KG1 (cell line): ENCODE measurements around the gene KCNMA1.

Experiments
- DNase-seq: peaks from one replicate; lab custom pipeline; 2025; lab: John Stamatoyannopoulos, UW

KCNMA1 gene

DNA sequence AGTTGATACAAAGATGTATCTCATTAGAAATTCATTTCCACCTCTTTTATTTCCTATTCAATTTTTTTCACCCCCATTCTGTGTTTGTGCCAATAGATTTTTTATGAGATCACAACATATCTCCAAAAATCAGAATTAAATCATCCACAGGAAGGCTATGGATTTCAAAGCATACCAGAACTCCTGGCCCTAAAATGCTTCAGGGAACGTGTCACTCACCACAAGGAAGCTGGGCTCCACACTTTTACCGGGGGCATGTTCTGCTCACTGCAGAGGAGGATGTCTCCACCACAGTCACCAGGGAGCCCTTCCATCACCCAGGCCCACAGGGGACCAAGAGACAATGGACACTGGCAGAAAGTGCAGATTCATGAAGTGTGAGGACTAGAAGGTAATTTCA, 456.8 kb downstream of the KCNMA1 start:
- DNase-seq, result no peak

DNA sequence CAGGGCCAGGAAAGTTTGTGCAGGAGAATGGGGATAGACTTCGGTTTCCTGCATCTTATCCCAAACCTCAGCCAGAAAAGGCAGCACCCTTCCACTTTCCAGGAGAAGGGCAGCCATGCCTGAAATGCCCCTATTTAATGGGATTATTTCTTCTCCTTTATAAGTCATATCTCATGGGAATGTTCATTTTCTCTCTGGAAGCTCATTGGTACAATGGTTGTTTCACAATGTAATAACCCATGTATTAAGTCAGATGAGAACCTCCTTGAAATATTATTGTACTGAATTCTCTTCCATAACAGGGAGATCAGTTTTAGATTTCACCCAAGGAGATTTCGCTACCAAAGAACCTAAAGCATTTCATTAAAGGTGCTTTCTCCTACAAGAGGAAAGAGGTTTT, 457.5 kb downstream of the KCNMA1 start:
- no peak for DNase-seq

DNA sequence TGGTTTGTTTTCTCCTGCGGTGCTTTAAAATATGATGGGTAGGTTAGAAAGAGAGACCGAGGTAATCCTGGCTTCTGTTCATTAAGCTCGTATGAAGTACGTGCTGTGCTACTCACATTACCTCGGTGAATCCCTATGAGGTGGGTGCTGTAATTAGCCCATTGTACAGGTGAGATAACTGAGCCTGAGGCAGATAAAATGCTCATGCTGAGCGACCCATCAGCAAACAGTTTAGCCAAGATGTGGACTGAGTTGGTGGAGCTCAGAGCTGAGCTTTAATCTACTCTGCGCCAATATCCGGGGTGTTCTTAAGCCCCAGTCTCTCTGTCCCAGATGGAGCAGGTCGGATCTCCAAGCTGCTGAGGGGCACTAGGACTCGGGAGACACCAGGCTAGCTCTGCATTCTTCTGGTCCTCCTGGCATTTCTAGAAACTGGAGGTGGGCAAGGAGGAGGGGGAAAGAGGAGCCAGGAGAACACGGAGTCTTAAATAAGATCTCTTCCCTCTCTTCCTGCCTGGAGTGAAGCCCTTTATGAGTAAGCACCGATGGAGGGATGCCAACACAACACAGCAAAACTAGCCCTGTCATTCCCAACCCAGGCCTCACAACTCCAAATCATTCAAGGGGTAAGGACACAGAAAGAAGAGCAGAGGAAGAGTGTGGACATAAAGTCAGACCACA, 458.5 kb downstream of the KCNMA1 start:
- DNase-seq, result no peak

DNA sequence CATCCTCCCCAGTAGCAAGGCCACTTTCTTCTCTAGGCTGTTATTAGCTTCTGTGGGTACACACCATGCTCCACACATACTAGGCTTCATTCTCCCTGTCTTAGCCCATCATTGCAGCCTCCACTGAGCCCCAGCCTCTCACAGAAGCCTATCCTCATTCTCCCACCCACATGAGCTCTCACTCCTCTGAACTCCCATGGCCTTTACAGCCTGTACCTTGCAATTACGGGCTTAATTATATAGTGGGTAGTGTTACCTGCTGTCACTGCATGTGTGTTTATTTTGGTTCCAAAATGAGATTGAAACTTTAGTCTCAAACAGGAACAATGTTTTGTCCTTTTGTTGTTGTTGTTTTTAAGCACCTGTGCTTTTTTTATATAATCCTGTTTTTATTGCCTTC, 460.0 kb downstream of the KCNMA1 start:
- no peak for DNase-seq

DNA sequence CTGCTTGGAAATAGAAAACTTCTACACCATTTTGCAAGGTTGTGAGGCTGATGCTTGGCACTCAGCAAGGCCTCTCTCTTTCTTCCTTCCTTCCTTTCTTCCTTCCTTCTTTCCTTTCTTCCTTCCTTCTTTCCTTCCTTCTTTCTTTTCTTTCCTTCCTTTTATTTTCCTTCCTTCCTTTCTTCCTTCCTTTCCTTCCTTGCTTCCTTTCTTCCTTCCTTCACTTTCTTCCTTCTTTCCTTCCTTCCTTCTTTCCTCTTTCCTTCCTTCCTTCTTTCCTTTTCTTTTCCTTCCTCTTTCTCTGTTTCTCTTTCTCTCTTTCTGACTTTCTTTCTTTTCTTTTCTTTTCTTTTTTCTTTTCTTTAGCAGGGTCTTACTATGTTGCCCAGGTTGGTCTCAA, 460.4 kb downstream of the KCNMA1 start:
- no peak for DNase-seq

DNA sequence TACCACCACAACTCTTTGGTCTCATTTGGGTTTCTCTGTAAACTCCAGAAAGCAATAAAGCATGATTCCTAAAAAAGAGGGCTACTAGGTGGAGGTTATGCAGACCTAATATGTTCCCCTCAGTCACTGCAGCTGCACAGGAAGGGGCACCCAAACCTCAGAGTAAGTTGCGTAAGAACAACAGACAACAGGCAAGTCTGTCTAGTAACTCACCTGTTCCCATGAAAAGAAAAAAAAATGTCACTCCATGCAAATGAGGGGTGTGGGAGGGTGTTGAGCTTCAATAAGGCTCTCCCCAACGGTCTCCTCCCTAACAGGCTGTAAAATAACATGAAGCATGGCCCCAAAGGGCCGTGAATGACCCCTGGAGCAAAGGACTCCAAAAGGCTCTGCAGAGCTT, 461.4 kb downstream of the KCNMA1 start:
- no peak for DNase-seq

DNA sequence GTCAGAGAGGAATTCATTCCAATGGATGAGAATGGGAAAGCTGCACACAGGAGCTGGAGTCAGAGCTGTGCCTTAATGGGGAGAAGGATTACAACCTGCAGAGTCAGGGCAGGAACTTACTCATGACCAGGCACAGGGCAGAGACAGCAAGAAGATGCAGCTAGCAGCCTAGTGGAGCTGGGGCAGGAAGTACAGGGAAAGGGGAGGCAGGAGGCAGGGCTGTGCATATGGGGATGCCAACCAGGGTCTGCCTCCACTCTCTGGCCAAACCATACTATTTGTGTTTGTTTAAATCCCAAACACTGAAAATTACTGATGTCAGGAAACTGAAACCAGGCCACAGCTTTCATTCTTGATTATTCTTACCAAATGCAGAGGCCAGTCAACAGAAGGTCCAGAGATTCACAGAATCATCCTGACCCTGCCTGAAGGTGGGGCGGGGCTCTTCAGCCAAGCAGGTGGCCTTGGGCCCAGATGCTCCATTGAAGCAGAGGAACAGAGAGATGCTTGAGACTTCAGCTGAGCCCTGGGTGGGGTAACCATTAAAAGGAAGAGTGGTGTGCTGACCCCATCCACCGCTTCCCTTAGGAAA, 461.9 kb downstream of the KCNMA1 start:
- DNase-seq, result no peak

DNA sequence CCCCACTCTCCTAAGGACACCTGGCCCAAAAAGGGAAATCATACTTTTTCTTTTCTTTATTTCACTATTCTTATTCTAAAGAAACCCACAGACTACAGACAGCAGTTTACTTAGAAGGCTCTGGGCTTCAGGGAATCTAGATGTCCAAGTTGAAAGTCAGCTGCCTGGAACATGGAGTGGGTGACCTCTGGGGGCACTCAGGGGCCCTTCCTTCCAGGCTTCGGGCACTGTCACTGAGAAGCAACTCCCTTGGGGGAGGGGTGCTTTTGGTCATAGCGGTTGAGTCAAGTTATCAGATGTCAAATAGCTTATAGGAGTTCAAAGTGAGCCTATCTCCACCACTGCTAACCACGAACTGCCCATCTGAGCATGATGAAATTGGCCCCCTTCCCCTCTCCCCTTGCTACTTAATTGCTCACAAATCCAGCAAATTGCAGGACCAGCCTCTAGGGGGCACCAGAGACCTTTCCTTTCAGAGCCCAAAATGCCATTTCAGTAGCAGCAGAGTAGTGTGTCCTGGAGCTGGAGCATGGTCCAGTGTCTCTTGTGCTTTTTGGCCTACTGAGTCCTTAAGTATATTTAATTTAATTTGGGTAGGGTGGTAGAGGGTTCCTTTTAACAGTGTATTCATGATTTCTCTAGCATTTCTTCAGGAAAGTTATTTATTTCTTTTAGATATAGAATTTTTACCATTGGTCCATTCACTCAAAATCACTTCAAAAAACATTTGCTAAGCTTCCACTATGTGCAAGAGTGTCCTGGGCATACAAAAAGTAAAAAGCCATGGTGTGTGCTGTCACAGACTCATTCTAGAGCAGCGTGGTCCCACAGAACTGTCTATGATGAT, 463.8 kb downstream of the KCNMA1 start:
- peak; percentile 61 for DNase-seq

DNA sequence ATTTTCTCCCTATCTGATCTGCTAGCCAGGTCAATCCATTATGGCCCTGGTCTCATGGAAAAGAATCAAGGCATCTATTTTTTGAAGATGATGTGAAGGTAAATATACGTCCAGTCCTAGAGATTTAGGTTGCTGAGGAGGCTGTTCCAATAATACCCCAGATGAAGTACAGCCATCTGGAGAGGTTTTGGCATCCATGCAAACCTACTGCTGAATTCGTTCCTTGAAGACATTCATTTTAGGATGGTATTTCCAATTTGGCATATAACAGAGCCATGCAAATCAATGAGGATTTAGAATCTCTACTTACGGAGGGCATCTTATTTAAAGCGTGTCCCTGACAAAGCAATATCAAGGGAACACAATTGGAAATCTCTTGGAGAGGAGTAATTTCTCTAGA, 465.5 kb downstream of the KCNMA1 start:
- no peak for DNase-seq

DNA sequence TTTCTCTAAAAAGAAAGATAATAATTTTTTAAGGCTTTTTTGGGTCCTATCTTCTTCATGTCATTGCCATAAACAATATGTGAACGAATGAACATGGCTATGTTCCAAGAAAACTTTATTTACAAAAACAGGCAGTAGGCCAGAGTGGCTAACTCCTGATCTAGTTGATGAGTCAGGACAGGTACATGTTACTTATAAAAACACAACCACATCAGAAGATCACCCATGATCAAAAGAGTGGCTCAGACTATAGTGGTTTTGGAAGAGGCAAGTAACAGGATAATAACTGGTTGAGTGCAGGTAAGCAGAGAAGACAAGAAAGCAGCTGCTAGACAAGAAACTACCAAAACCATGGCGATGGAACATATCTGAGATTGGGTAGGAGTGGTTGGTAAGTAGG, 468.7 kb downstream of the KCNMA1 start:
- DNase-seq, result no peak

DNA sequence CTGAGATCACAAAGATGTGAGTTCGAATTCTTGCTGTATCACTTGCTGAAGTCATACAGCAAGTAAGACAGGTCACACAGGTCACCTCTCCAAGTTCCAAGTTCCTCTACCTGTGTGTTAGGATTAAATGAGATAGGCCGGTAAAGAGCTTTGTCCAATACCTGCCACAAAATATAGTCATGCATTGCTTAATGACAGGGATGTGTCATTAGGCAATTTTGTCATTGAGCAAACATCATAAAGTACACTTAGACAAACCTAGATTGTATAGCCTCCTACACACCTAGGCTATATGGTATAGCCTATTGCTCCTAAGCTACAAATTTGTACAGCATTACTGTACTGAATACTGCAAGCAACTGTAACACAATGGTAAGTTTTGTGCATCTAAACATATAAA, 469.4 kb downstream of the KCNMA1 start:
- no peak for DNase-seq

DNA sequence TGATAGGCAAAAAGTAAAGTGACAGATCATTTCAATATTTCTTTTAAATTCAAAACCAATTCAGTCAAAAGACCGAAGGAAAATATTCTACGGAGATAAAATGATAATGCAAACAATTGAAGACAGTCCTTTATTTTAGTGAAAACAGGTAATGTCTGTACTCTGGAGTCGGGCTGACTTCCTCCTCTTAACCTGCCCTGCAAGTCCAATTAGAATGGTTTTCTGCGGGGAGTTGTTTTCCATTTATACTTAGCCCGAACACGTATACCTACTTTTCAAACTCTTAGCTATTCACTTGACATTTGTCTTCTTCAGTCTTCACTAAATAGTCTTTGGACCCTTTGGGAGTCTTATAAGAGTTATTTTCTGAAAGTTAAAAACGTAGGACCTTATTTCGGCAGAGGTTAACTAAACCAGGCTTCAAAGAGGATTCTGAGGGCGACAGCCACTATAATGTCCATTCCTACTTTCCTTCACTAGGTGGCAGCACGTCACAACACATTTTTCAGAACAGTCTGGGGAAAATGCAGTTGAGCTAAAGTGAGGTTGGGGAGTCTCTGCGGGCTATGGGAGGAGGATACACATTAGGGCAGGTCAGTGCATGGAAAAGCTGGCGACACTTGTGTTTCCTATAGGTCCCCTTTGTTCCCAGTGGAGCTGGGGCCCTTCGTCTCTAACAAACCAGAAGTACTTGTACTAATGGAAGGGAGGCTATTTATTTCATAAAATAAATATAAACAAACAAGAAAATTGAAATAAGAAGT, 472.0 kb downstream of the KCNMA1 start:
- DNase-seq, result peak; percentile 57

DNA sequence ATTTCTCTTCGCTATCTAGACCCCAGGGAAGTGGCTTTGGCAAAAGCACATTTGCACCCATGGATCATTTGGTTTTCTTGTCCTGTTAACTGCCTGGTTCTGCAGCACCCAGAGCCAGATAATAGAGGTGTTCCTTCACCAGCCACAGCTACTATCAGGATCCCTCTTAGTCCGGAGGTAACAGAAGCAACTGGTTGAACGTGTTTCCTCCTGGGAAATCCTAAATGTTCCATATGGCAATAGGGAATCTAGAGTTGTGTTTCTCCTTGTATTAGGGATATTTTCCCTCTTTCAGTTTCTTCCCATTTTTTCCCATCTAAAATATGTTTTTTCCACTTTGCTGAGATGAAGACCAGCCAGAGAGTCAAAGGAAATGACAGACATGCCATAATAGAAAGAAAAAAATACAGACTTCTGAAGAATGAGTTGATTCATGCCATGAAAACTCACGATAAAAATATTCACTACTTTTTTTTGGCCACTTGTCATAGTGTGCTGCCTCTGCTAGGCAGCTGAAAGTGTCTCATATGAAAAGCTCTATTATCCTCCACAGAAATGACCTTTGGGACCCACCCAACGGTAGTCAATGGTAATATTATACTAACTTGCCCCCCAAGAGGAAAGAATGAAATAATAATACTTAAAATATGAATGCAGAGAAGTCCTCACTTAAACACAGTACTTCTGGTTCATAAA, 472.8 kb downstream of the KCNMA1 start:
- no peak for DNase-seq

DNA sequence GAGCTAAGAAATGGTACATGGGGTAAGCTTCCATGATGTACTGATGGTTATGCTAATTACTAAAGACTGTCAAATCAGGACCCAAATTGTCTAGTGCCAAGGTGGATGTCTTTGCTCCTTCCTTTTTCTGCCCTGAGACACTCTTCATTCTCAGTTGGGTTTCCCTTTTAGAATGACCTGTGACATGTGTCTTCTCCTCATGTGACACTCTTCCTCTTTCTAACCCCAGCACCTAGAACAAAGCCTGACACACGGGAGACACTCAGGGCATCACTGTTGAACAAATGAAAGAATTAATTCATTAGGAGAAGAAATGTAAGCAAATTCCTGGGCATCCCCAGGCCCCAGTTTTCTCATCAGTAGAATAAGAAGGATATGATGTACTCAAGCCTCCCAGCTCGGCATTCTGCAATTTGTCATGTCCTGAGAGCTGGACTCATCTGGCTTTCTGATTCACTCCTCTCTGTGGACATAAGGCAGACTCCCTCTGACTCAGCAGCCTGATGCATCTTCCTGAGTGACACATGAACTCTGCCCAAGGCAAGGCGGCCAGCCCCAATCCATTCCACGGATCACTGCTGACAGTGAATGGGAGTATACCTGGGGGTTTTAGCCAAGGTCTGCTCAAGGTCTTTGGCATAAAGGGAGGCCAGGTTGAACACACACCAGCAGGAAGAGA, 473.8 kb downstream of the KCNMA1 start:
- DNase-seq, result no peak

DNA sequence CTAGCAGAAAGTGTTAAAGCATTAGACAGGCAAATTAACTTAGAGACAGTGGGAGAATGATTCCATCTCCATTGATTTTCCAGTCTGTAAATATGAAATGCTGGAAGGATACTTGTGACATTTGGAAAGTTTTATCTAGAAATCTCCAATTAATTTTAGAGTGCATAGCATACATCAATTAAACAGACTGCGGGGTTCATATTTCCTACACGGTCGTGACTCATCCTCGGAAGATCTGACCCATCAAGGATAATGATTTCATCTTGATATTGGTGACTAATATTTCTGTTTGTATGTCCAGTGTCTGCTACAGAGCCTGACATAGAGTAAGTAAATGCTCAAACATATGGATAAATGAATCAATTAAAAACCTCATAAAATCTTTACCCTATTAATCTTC, 474.9 kb downstream of the KCNMA1 start:
- no peak for DNase-seq

DNA sequence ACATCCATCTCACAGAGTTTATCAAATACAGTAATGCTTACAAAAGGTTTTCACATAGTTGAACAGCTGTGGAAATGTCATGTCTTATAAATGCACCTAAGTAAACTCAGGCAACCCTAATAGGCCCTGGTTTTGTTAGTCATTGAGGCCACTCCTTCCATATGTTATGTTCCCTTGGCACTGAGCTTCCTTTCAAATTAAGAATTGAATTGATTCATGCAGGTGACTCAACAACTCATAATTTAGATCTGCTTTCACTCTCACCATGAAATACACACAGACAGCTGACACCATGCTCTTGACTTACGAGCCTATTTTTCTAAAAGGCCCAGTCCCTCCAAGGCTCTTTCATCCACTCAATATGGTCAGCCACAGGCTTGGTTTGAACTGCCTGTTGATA, 476.9 kb downstream of the KCNMA1 start:
- DNase-seq, result no peak

DNA sequence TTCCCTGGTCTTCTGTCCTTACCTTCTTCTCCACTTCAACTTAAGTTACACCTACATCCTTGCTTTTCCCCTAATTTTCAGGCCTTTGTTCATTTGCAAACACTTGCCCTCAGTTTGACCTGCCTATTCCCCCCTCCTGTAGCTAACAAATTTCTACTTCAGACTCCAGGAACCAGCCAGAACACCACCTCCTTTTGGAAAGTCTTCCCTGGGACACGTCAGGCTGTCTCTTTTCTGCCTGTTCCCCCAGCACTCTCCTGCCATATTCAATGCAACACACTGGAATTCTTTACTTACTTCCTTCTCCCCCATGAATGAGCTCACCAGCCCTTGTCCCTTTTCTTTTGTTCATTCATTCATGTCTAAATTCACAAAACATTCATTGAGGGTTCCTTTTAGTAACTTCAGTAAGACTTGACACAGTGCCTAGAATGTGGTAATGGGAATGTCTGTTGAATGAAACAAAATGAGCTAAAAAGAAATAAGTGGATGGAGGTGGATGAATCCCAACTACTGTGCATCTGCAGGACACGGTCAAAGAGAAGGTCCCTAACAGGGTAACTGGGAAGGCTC, 478.0 kb downstream of the KCNMA1 start:
- DNase-seq, result no peak

DNA sequence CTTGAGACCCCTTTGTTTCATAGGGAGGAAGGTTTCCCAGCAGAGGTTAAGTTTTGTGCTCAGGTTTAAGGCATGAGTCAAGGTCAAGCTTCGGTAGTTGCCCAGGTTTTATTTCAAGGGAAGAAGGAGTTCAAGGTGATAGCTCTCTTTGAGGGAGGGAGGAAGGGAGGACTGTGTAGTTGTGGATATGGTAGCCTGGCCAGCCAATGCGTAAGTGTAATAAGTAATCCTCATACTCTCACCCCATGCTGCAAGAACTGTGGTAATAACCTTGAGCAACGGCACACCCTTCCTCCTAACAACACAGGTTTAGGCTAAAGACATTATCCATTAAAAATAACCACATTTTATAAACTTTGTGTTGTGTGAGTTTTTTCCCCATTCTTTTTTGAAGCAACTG, 478.9 kb downstream of the KCNMA1 start:
- DNase-seq, result no peak

DNA sequence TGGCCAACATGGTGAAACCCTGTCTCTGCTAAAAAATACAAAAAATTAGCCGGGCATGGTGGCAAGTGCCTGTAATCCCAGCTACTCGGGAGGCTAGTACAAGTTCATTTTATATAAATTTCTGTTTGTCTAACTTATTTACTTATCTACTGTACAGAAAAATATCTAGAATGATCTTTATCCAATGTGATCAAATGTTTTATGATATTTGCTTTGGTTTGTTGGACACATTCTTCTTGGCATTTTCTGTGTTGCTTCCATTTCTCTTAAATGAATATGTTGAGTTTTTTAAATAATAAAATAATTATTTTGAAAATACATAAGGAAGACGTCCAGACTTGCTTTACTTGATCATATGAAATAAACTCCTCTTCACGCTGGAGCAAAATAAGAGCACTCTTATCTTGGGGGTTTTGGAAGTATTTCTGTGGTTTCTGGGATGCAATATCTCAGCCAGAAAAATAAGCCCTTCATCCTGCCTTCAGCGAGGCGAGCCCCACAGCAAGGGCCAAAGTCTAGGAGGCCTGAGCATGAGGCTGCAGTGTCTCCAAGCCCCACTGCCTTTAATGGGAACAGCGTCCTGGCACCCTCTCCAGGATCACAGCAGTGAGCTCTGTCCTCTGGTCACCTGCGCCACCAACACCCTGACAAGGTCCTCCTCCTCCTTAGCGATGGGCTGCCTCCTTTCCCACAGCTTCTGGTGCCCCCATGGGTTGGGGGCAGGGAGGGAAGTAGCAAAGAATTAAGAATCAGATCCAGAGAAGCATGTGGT, 480.2 kb downstream of the KCNMA1 start:
- no peak for DNase-seq

DNA sequence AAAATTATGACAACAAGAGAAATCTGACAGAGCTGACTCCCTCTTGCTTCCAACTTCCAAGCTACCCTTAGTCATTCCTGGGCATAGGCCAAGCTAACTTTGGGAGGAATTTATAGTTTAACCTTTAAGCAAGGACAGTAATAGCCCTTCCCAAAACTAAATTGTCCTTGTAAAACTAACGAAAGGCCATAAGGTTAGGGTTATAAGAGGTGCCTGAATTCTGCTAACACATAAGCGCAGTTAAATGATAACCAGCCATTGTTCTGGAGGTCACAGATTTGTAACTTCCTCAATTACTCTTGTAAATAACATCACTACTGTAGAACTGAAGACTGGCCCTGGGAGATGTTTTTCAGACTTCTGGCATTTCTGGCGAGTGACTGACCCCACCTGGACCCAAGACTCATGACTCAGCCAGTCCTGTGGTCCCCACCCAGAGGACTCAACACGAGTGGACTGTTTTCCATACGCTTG, 481.2 kb downstream of the KCNMA1 start:
- DNase-seq, result no peak
